Astrocyte (in vitro differentiated cells and primary cell): ENCODE measurements around the gene LTA. TPM values are rescaled to one million over a fixed set of nuclear protein-coding genes. Genes with fewer than 3 reads are reported as not detected.

Source experiments
- DNase-seq: peaks from one replicate; pipeline ENCODE4 v3.0.0-alpha.2; 2010; ENCODE audit warnings: low read depth
- FAIRE-seq: peaks from 2 replicates; lab custom pipeline; 2011; peaks lifted over from hg19 to GRCh38; lab: Jason Lieb, UNC
- H2AFZ ChIP-seq: 2 replicates; pipeline ENCODE4 v1.6.0; 2012; ENCODE audit warnings: low read depth, low read length, inconsistent platforms
- H3K27ac ChIP-seq: 2 replicates; pipeline ENCODE4 v1.5.1; 2011; ENCODE audit warnings: low read depth, low read length, inconsistent platforms
- H3K27me3 ChIP-seq: 2 replicates; pipeline ENCODE4 v1.6.0; 2011; ENCODE audit warnings: low read length, inconsistent platforms; ENCODE audit not compliant: insufficient read depth
- H3K36me3 ChIP-seq: 2 replicates; pipeline ENCODE4 v1.5.1; 2011; ENCODE audit warnings: low read length, inconsistent platforms; ENCODE audit not compliant: insufficient read depth
- H3K4me1 ChIP-seq: 2 replicates; pipeline ENCODE4 v1.5.1; 2011; ENCODE audit warnings: low read length, inconsistent platforms; ENCODE audit not compliant: insufficient read depth
- H3K4me2 ChIP-seq: 2 replicates; pipeline ENCODE4 v1.6.0; 2012; ENCODE audit warnings: low read length, inconsistent platforms
- H3K4me3 ChIP-seq: 2 replicates; pipeline ENCODE4 v1.5.1; 2011; ENCODE audit warnings: low read depth, mild to moderate bottlenecking, low read length, inconsistent platforms; ENCODE audit not compliant: insufficient read depth
- H3K79me2 ChIP-seq: 2 replicates; pipeline ENCODE4 v1.6.0; 2012; ENCODE audit warnings: mild to moderate bottlenecking, low read length, inconsistent platforms; ENCODE audit not compliant: insufficient read depth
- H3K9ac ChIP-seq: 2 replicates; pipeline ENCODE4 v1.6.0; 2012; ENCODE audit warnings: mild to moderate bottlenecking, low read length, inconsistent platforms
- H3K9me3 ChIP-seq: 2 replicates; pipeline ENCODE4 v1.5.1; 2012; ENCODE audit warnings: low read depth, mild to moderate bottlenecking, low read length, inconsistent platforms; ENCODE audit not compliant: insufficient read depth
- H4K20me1 ChIP-seq: 2 replicates; pipeline ENCODE4 v1.6.0; 2012; ENCODE audit warnings: low read length, inconsistent platforms; ENCODE audit not compliant: insufficient read depth
- H3K27ac Mint-ChIP-seq: one replicate; pipeline ENCODE4 v1.8.0; 2021; ENCODE audit warnings: mild to moderate bottlenecking, mixed read lengths; ENCODE audit not compliant: unreplicated experiment
- H3K27me3 Mint-ChIP-seq: one replicate; pipeline ENCODE4 v1.8.0; 2021; ENCODE audit warnings: low read depth, mixed read lengths; ENCODE audit not compliant: unreplicated experiment
- H3K36me3 Mint-ChIP-seq: one replicate; pipeline ENCODE4 v1.8.0; 2021; ENCODE audit warnings: low read depth, mixed read lengths; ENCODE audit not compliant: unreplicated experiment
- H3K4me1 Mint-ChIP-seq: one replicate; pipeline ENCODE4 v1.8.0; 2021; ENCODE audit warnings: low read depth, mixed read lengths; ENCODE audit not compliant: unreplicated experiment
- H3K4me3 Mint-ChIP-seq: one replicate; pipeline ENCODE4 v1.8.0; 2021; ENCODE audit warnings: mild to moderate bottlenecking, moderate library complexity, mixed read lengths; ENCODE audit not compliant: unreplicated experiment
- H3K9me3 Mint-ChIP-seq: one replicate; pipeline ENCODE4 v1.8.0; 2021; ENCODE audit warnings: mild to moderate bottlenecking, mixed read lengths; ENCODE audit not compliant: unreplicated experiment
- EZH2 ChIP-seq: IDR thresholded peaks from 2 replicates; pipeline ENCODE4 v1.6.1; 2012; ENCODE audit warnings: mild to moderate bottlenecking, low read length, inconsistent platforms; ENCODE audit not compliant: insufficient read depth
- total RNA-seq: library from RNA; stranded (reverse); gene quantifications from 2 replicates; pipeline ENCODE4 v1.2.1, GENCODE V29; 2021
- TF ChIP-seq, protein P1 (sequence below): IDR thresholded peaks from 2 replicates; pipeline ENCODE4 v1.5.1; 2011; ENCODE audit warnings: low read depth, mild to moderate bottlenecking, inconsistent platforms, low read length, moderate library complexity; ENCODE audit not compliant: insufficient read depth

LTA gene
- total RNA-seq, 1 donor from 2014 or later, result not detected

DNA sequence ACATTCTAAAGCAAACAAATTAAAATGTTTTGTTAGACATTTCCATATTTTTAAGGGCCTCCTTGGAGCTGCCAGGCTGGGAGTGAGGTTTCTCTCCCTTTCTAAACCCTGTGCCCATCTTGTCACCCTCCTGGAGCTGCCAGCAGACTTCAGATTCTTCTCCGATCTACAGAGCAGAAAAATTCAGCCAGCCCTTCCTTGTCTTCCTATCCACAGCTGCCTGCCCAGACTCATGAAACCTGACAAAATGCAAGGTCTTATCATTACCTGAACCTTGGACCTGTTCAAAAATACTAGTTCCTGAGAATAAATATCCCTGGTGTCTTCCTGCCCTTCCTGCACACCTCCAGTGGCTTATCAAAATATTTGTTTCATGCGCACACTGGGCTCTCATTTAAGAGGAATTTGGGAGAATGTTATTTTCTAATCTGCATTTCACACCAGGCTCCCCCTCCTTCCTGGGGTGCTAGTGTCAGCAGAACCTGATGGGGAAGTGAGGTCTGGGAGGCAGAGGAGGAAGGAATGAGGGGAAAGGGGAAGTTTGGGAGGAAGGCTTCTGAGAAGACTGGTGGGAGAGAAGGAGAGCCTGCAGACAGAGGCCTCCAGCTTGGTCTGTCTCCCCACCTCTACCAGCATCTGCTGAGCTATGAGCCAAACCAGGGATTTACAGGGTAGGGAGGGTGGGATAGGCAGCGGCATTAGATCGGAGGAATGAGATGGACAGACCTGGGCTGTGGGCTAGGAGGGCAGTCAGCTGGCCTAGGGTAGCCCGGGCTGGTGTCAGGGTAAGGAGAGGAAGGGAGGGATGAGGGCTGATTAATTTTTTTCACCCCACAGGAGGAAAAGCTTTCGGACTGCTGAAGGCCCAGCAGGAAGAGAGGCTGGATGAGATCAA is 42.8 kb downstream of the LTA start, which contains the start of gene AIF1:
AIF1 (plus strand) TSS at position 551 of the 895 bp plus-strand sequence; CDS start at position 647, 96 bp downstream.
- Histone ChIP-seq H3K4me3 (no peak within 1 kb of the TSS), H3K4me2 (no peak within 1 kb of the TSS), H3K9me3 (no peaks in the 10 kb centered on the region), H3K79me2 (no peaks in the 10 kb centered on the region), H3K4me1 (no peaks in the 10 kb centered on the region), H4K20me1 (no peaks in the 10 kb centered on the region), H3K27me3 (no peaks in the 10 kb centered on the region), H3K9ac (no peak within 1 kb of the TSS), H2AFZ (no peak within 1 kb of the TSS), H3K36me3 (no peaks in the 10 kb centered on the region), H3K27ac (no peak within 1 kb of the TSS)
- no peak for TF ChIP-seq EZH2
- TF ChIP-seq, protein P1, sequence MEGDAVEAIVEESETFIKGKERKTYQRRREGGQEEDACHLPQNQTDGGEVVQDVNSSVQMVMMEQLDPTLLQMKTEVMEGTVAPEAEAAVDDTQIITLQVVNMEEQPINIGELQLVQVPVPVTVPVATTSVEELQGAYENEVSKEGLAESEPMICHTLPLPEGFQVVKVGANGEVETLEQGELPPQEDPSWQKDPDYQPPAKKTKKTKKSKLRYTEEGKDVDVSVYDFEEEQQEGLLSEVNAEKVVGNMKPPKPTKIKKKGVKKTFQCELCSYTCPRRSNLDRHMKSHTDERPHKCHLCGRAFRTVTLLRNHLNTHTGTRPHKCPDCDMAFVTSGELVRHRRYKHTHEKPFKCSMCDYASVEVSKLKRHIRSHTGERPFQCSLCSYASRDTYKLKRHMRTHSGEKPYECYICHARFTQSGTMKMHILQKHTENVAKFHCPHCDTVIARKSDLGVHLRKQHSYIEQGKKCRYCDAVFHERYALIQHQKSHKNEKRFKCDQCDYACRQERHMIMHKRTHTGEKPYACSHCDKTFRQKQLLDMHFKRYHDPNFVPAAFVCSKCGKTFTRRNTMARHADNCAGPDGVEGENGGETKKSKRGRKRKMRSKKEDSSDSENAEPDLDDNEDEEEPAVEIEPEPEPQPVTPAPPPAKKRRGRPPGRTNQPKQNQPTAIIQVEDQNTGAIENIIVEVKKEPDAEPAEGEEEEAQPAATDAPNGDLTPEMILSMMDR, result no peak
- Mint-ChIP-seq H3K9me3 (no peaks in the 10 kb centered on the region), H3K27me3 (peaks cover 6% of the 10 kb centered on the region), H3K4me1 (peaks cover 5% of the 10 kb centered on the region), H3K4me3 (no peak within 1 kb of the TSS), H3K27ac (no peak within 1 kb of the TSS), H3K36me3 (no peaks in the 10 kb centered on the region)
- FAIRE-seq (no peak), DNase-seq (no peak)

DNA sequence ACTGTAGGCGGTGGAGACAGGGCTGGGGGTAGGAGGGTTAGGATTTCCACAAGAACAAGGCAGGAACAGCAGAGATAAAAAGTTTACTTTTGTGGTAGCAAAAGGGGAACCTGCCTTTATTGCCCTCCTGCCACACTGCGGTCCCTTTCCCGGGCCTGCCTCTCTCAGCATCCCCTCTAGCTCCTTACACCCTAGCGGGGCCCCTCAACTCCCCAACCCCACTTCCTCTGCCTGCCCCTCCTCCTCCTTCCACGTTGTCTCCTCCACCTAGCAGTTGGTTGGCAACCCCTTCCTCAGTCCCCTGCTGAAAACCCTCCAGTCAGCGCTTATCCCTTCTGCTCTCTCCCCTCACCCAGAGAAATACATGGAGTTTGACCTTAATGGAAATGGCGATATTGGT is 43.7 kb downstream of the LTA start:
- peaks cover 6% of the 10 kb centered on the region for H3K27me3 Mint-ChIP-seq
- no peak overlapping the region for H3K4me3 ChIP-seq
- no peaks in the 10 kb centered on the region for H4K20me1 ChIP-seq
- no peak overlapping the region for H3K27ac ChIP-seq
- H3K9ac ChIP-seq, result no peak overlapping the region
- TF ChIP-seq EZH2, result no peak
- TF ChIP-seq, protein P1, result no peak
- no peak overlapping the region for H3K4me3 Mint-ChIP-seq
- no peaks in the 10 kb centered on the region for H3K4me1 ChIP-seq
- FAIRE-seq, result no peak
- no peaks in the 10 kb centered on the region for H3K36me3 Mint-ChIP-seq
- no peaks in the 10 kb centered on the region for H3K36me3 ChIP-seq
- H3K4me2 ChIP-seq, result no peak overlapping the region
- peaks cover 5% of the 10 kb centered on the region for H3K4me1 Mint-ChIP-seq
- no peaks in the 10 kb centered on the region for H3K9me3 Mint-ChIP-seq
- no peak for DNase-seq
- no peak overlapping the region for H3K27ac Mint-ChIP-seq
- no peaks in the 10 kb centered on the region for H3K9me3 ChIP-seq
- no peaks in the 10 kb centered on the region for H3K27me3 ChIP-seq
- H3K79me2 ChIP-seq, result peaks cover 2% of the 10 kb centered on the region
- H2AFZ ChIP-seq, result no peak overlapping the region

DNA sequence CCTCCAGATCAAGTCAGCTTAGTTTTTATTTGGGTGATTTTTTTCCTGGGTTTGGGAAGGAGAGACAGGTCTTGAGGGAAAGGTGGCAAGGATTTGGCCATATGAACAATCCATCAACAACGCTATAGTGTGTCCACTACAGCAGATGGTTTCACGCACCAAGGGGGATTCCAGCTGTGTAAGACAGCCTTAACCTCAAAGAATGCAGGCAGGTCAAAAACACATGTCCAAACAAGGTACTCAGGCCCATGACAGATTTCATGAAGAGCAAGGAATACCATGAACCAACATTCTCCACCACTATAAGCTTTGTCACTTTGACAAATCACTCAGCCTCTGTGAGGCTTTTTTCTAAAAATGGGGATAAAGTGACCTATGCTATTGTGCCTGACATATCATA is 44.9 kb downstream of the LTA start:
- peaks cover 1% of the 10 kb centered on the region for H3K4me1 ChIP-seq
- H3K36me3 ChIP-seq, result no peaks in the 10 kb centered on the region
- H3K27me3 ChIP-seq, result no peaks in the 10 kb centered on the region
- peaks cover 14% of the 10 kb centered on the region for H3K79me2 ChIP-seq
- H3K9me3 ChIP-seq, result no peaks in the 10 kb centered on the region
- Mint-ChIP-seq H3K27ac (no peak overlapping the region), H3K36me3 (no peaks in the 10 kb centered on the region), H3K27me3 (peaks cover 4% of the 10 kb centered on the region), H3K4me1 (peaks cover 5% of the 10 kb centered on the region), H3K9me3 (no peaks in the 10 kb centered on the region), H3K4me3 (no peak overlapping the region)
- DNase-seq, result no peak
- no peak overlapping the region for H3K27ac ChIP-seq
- no peak for TF ChIP-seq EZH2
- TF ChIP-seq, protein P1, result no peak
- no peak overlapping the region for H2AFZ ChIP-seq
- no peak overlapping the region for H3K9ac ChIP-seq
- H3K4me3 ChIP-seq, result no peak overlapping the region
- no peak overlapping the region for H3K4me2 ChIP-seq
- H4K20me1 ChIP-seq, result peaks cover 10% of the 10 kb centered on the region
- FAIRE-seq, result no peak
